Mesendoderm (in vitro differentiated cells): Measurements from ENCODE around the gene AFDN.

ENCODE experiments used
- DNase-seq: peaks from one replicate; pipeline ENCODE4 v3.0.0; 2013
- H2AK5ac ChIP-seq: 2 replicates; pipeline ENCODE4 v1.6.1; 2013; ENCODE audit warnings: low read length, inconsistent platforms
- H2BK120ac ChIP-seq: 2 replicates; pipeline ENCODE4 v1.6.1; 2013; ENCODE audit warnings: low read depth, mild to moderate bottlenecking, low read length, moderate library complexity, mixed read lengths
- H2BK15ac ChIP-seq: replicated peaks from 2 replicates; pipeline ENCODE4 v1.6.1; 2013; ENCODE audit warnings: low read depth, mild to moderate bottlenecking, moderate library complexity
- H2BK5ac ChIP-seq: 2 replicates; pipeline ENCODE4 v1.6.1; 2013; ENCODE audit warnings: low read length, inconsistent platforms
- H3K18ac ChIP-seq: 2 replicates; pipeline ENCODE4 v1.6.1; 2013; ENCODE audit warnings: mild to moderate bottlenecking, low read length, mixed read lengths
- H3K23ac ChIP-seq: one replicate; pipeline ENCODE4 v1.6.1; 2013; ENCODE audit warnings: low read length
- H3K27ac ChIP-seq: 2 replicates; pipeline ENCODE4 v1.5.1; 2013; ENCODE audit warnings: low read depth, mild to moderate bottlenecking, inconsistent platforms, low read length, moderate library complexity
- H3K27me3 ChIP-seq: 2 replicates; pipeline ENCODE4 v1.6.1; 2013; ENCODE audit warnings: low read length, control low read depth, mild to moderate bottlenecking, inconsistent platforms; ENCODE audit not compliant: insufficient read depth, poor library complexity
- H3K36me3 ChIP-seq: 2 replicates; pipeline ENCODE4 v1.6.1; 2013; ENCODE audit warnings: low read length, inconsistent platforms; ENCODE audit not compliant: control insufficient read depth, insufficient read depth
- H3K4ac ChIP-seq: one replicate; pipeline ENCODE4 v1.6.1; 2013; ENCODE audit warnings: low read depth, mild to moderate bottlenecking, low read length, moderate library complexity
- H3K4me1 ChIP-seq: 2 replicates; pipeline ENCODE4 v1.6.1; 2013; ENCODE audit warnings: low read depth, low read length, inconsistent platforms; ENCODE audit not compliant: control insufficient read depth
- H3K4me2 ChIP-seq: 2 replicates; pipeline ENCODE4 v1.6.1; 2013; ENCODE audit warnings: low read length
- H3K4me3 ChIP-seq: 2 replicates; pipeline ENCODE4 v1.5.1; 2013; ENCODE audit warnings: mild to moderate bottlenecking, low read length
- H3K56ac ChIP-seq: one replicate; pipeline ENCODE4 v1.6.1; 2013; ENCODE audit warnings: low read length
- H3K79me1 ChIP-seq: 2 replicates; pipeline ENCODE4 v1.6.1; 2013; ENCODE audit warnings: low read length, inconsistent platforms
- H3K79me2 ChIP-seq: 2 replicates; pipeline ENCODE4 v1.6.1; 2013; ENCODE audit warnings: mild to moderate bottlenecking, low read length; ENCODE audit not compliant: control insufficient read depth, insufficient read depth
- H3K9ac ChIP-seq: 2 replicates; pipeline ENCODE4 v1.6.1; 2013; ENCODE audit warnings: low read length, inconsistent platforms
- H4K5ac ChIP-seq: one replicate; pipeline ENCODE4 v1.6.1; 2013; ENCODE audit warnings: low read length
- H4K8ac ChIP-seq: one replicate; pipeline ENCODE4 v1.6.1; 2013; ENCODE audit warnings: low read depth, mild to moderate bottlenecking, control low read depth, low read length, moderate library complexity
- WGBS: extraction: QIAGEN DNeasy Blood & Tissue Kit; methylation state at CpG from one replicate; pipeline ENCODE4 v1.1.7; 2013; ENCODE audit warnings: low lambda C conversion rate, missing lambda C conversion rate; ENCODE audit not compliant: insufficient coverage; ENCODE audit errors: extremely low coverage; 5-methylcytosine and 5-hydroxymethylcytosine counted together

AFDN gene

GRCh38 chr6:167817729-167818128 lies 9.0 kb upstream of the AFDN start:
- WGBS, result no CpG with 5 or more reads among the region's 1 CpG
- H2BK5ac ChIP-seq, result no peak overlapping the region

GRCh38 chr6:167819576-167819975 lies 7.1 kb upstream of the AFDN start:
- H3K4ac ChIP-seq, result no peak overlapping the region
- H3K23ac ChIP-seq, result peak overlapping the region; percentile 15
- H3K27me3 ChIP-seq, result no peaks in the 10 kb centered on the region
- H3K9ac ChIP-seq, result no peak overlapping the region
- H3K79me1 ChIP-seq, result peaks cover 2% of the 10 kb centered on the region
- H3K79me2 ChIP-seq, result no peaks in the 10 kb centered on the region
- H2BK120ac ChIP-seq, result no peak overlapping the region
- H4K5ac ChIP-seq, result no peak overlapping the region
- no peak overlapping the region for H2AK5ac ChIP-seq
- H3K4me3 ChIP-seq, result no peak overlapping the region
- no peak for DNase-seq
- H3K4me1 ChIP-seq, result no peaks in the 10 kb centered on the region
- no peak overlapping the region for H3K18ac ChIP-seq
- H3K36me3 ChIP-seq, result peaks cover 2% of the 10 kb centered on the region
- no peak overlapping the region for H2BK15ac ChIP-seq
- H3K56ac ChIP-seq, result no peak overlapping the region
- H3K27ac ChIP-seq, result no peak overlapping the region
- no peak overlapping the region for H2BK5ac ChIP-seq
- WGBS, result no CpG with 5 or more reads among the region's 11 CpGs
- H3K4me2 ChIP-seq, result no peak overlapping the region
- H4K8ac ChIP-seq, result no peak overlapping the region

More at GRCh38 chr6:167817729-167818128, 9.0 kb upstream of the AFDN start:
- Histone ChIP-seq H3K4me3 (no peak overlapping the region), H4K8ac (no peak overlapping the region), H3K23ac (no peak overlapping the region), H3K79me1 (no peaks in the 10 kb centered on the region), H3K9ac (no peak overlapping the region), H4K5ac (no peak overlapping the region), H3K56ac (no peak overlapping the region), H2BK15ac (no peak overlapping the region), H3K27ac (no peak overlapping the region), H3K79me2 (no peaks in the 10 kb centered on the region), H3K36me3 (no peaks in the 10 kb centered on the region), H3K18ac (no peak overlapping the region), H3K27me3 (no peaks in the 10 kb centered on the region), H3K4me1 (no peaks in the 10 kb centered on the region), H2BK120ac (no peak overlapping the region), H3K4ac (no peak overlapping the region), H3K4me2 (no peak overlapping the region), H2AK5ac (no peak overlapping the region)
- DNase-seq, result no peak

GRCh38 chr6:167820681-167821080 lies 6.0 kb upstream of the AFDN start:
- Histone ChIP-seq H4K5ac (no peak overlapping the region), H2BK5ac (no peak overlapping the region), H3K23ac (no peak overlapping the region), H3K79me2 (no peaks in the 10 kb centered on the region), H3K56ac (no peak overlapping the region), H3K27me3 (no peaks in the 10 kb centered on the region), H3K18ac (no peak overlapping the region), H3K36me3 (peaks cover 3% of the 10 kb centered on the region), H2BK15ac (no peak overlapping the region), H3K4me2 (no peak overlapping the region), H3K79me1 (peaks cover 2% of the 10 kb centered on the region), H3K4me1 (no peaks in the 10 kb centered on the region), H3K9ac (no peak overlapping the region), H3K27ac (no peak overlapping the region), H4K8ac (no peak overlapping the region), H3K4ac (no peak overlapping the region), H2AK5ac (no peak overlapping the region), H2BK120ac (no peak overlapping the region), H3K4me3 (no peak overlapping the region)
- no peak for DNase-seq
- no CpG with 5 or more reads among the region's 7 CpGs for WGBS

- Histone ChIP-seq H2BK5ac (no peak overlapping the region), H3K27ac (no peak overlapping the region), H4K8ac (no peak overlapping the region), H2BK120ac (no peak overlapping the region), H3K4me3 (no peak overlapping the region), H2BK15ac (no peak overlapping the region), H3K18ac (peak overlapping the region; percentile 55), H3K79me1 (peaks cover 2% of the 10 kb centered on the region), H3K4ac (peak overlapping the region; percentile 45), H3K79me2 (peaks cover 13% of the 10 kb centered on the region), H2AK5ac (no peak overlapping the region), H3K56ac (peak overlapping the region; percentile 97), H4K5ac (no peak overlapping the region), H3K9ac (peak overlapping the region; percentile 93), H3K4me2 (peak overlapping the region; percentile 80), H3K4me1 (no peaks in the 10 kb centered on the region), H3K36me3 (peaks cover 3% of the 10 kb centered on the region), H3K23ac (no peak overlapping the region), H3K27me3 (no peaks in the 10 kb centered on the region)
- no CpG with 5 or more reads among the region's 19 CpGs for WGBS
- no peak for DNase-seq
These were observed 1.9 kb upstream of the AFDN start for GRCh38 chr6:167824591-167825331.

GRCh38 chr6:167825332-167826229 lies 1.1 kb upstream of the AFDN start:
- Histone ChIP-seq H2BK5ac (peak overlapping the region; percentile 67), H3K27ac (peak overlapping the region; percentile 71), H3K56ac (peak overlapping the region; percentile 97), H3K4me3 (peak overlapping the region; percentile 91), H2AK5ac (no peak overlapping the region), H4K8ac (no peak overlapping the region), H3K4ac (peak overlapping the region; percentile 73), H2BK15ac (no peak overlapping the region), H3K23ac (peak overlapping the region; percentile 100), H4K5ac (peak overlapping the region; percentile 81), H3K27me3 (no peaks in the 10 kb centered on the region), H3K9ac (peak overlapping the region; percentile 93), H3K79me2 (peaks cover 21% of the 10 kb centered on the region), H2BK120ac (no peak overlapping the region), H3K4me1 (no peaks in the 10 kb centered on the region), H3K18ac (peak overlapping the region; percentile 91), H3K79me1 (peaks cover 2% of the 10 kb centered on the region), H3K36me3 (peaks cover 3% of the 10 kb centered on the region), H3K4me2 (peak overlapping the region; percentile 80)
- no CpG with 5 or more reads among the region's 70 CpGs for WGBS
- DNase-seq, result peak; percentile 89
